EL (cell line): Measurements from ENCODE around the gene C11orf65.

ENCODE experiments used
- DNase-seq: peaks from one replicate; pipeline ENCODE4 v3.0.0-alpha.2; 2016

Gene C11orf65, protein sequence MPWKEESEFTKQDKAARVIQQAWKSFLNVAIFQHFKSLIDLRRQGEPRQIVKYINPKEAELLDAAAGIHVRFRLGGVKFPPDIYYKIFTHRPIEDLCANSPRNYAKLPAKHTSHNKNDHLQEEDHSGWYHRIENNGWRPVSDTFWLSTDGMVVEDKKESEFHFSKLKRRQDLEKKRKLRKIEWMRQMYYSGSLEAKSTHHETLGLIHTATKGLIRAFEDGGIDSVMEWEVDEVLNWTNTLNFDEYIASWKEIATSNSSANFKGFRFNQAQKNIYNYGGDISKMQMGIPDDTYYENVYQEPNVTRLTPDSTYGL

DNA sequence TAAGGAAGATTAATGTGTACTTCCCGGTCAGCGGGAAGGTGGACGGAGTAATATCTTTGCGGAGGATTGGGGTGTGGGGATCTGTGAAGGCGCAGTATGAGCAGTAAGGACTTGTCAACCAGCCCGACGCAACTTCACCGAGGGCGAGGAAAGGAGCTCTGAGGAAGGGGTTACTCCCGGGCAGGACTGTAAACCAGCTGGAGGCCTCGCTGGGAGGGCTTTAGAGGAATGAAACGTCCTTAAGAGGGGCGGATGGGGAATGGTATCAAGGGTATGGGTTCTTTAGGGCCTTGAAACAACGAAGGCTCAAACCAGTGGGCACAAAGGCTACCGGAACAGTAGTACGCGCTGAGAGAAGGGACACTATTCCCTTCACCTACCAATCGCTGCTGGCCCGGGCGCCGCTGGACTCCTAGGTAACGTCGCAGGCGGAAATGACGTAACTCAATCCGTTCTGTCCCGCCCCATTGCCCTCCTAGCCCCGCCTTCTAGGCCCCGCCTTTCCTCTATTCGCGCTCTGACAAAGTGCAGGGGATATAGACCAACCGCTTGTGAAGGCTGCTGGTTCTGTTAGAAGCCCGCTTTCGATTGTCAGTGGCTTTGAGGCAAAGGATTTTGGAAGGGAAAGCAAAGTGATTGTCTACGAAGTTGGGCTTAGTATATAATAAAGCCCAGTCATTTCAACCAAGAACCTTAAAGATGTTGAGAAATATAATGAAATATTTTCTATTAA lies at the start of gene C11orf65:
Gene C11orf65 (minus strand): TSS at position 439 of the 733 bp plus-strand sequence. CDS start 5,970 bp downstream, outside the sequence.
- DNase-seq: peak; percentile 98

DNA sequence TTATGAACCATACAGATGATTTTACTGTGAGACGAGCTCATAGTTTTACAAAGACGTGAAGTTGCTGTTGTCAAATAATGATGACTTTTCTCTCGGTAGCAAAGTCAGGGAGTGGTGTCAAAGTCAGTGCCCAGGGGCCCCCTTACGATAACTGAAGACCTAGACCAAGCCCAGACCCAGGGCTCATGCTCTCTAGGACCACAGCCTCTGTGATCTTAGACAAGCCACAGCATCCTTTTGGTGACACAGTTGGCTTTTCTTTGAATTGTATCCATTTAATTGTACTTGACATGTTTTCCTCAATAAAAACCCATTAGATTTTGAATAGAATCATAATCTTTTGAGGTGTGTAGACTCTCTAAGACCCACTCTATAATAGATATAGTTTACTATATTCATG lies 48.8 kb upstream of the C11orf65 start:
- no peak for DNase-seq

DNA sequence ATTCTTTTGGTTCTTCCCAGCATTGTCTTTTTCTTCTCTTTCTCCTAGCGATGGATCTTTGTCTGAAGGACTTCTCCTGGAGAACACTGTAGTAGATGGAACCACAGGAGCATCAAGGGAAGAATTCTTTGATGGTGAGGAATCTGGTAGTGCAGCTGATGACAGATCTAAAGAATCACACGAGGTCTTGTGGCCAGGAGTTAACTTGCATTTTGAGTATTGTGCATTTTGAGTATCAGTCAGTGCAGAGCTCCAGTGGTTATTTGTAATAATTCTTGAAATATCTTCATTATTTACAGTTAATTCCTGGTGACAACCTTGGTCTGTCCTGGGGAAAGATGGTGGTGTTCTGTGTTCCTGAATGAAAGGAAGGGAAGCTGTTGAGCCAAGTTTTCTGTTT lies 45.4 kb upstream of the C11orf65 start:
- DNase-seq: no peak

GRCh38 chr11:108511851-108512474 lies 44.6 kb upstream of the C11orf65 start:
- DNase-seq: peak; percentile 81

DNA sequence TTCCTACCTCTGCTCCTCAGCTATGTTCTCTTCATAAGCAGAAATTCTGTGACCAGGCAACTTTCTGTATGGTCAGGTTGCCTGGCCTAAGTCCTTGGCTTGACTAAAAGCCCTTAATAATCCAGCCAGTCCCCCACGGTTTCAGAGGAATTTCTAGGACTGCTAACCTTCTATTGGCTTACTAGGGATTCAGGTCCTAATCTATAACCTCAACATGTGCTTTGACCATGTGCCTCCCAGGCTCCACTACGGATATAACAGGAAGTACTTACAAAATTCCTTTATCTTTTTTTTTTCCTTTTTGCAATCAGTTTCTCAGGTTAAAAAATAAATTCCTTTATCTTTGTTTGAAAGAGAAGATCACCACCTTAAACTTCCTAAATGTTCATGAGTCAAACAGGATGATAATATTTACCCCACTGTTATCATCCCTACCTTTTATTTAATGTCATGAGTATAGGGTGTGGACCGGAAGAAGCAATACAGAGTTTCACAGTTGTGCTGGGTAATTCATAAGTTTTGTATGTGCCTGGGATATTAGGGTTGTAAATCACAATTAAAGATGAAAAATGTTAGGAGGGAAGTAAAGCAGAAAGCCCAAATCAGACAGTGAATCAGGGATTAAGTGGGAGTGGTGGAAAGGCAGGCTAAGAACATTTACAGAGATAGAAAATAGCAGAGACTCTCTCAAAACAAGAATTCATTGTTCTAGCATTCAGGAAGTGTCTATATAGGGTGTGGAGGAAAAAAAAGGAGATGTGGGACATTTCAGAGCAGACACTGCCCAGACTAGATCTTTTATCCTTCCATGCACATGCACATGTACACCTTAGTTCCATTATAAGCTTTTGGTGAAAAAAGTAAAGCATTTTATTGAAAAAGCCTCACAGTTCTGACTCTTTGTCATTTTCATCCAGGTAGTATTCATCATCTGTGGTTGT lies 41.6 kb upstream of the C11orf65 start:
- no peak for DNase-seq

- DNase-seq: no peak
Measured at GRCh38 chr11:108501396-108501795, 34.1 kb upstream of the C11orf65 start.

DNA sequence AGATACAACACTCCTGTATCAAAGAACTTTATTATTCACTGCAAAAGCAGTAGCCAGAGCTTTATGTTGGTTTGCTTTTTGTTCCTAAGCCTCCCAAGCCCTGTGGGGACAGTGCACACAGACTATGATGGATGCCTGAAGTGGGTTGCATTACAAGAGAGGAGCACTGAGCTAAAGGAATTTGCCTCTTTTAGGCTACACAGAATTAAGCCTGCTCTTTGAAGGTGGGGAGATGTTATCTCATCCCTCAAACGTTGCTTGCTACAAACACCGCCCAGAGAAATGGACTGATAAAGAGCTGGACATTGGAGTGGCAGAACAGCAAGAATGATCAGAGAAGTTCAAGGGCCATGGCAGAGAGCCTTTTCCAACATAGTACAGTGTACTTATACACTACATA lies 33.4 kb upstream of the C11orf65 start:
- no peak for DNase-seq

DNA sequence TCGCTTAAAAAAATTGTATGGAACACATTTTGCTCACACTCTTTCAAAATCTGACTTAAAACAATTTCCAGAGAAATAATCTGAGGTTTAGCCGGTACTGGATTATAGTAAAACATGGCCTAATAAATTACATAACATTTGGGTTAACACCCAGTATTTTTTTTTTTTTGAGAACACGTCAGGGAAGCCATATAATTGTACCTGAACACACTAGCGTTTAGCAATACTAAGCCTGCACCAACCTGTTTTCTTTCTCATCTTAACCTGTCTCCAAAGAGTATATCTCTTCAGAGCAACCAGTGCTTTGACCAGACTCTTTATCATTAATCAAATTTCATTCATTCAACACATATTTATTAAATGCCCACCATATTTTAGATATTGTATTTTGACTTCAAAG lies 32.8 kb upstream of the C11orf65 start:
- DNase-seq: no peak

- DNase-seq: no peak
Measured at GRCh38 chr11:108498816-108499408, 31.6 kb upstream of the C11orf65 start.

GRCh38 chr11:108498046-108498815 lies 30.9 kb upstream of the C11orf65 start, which contains the start of gene POGLUT3:
Gene POGLUT3 (minus strand): TSS chr11:108498384. CDS start chr11:108498366, 18 bp downstream.
- peak; percentile 76 for DNase-seq

DNA sequence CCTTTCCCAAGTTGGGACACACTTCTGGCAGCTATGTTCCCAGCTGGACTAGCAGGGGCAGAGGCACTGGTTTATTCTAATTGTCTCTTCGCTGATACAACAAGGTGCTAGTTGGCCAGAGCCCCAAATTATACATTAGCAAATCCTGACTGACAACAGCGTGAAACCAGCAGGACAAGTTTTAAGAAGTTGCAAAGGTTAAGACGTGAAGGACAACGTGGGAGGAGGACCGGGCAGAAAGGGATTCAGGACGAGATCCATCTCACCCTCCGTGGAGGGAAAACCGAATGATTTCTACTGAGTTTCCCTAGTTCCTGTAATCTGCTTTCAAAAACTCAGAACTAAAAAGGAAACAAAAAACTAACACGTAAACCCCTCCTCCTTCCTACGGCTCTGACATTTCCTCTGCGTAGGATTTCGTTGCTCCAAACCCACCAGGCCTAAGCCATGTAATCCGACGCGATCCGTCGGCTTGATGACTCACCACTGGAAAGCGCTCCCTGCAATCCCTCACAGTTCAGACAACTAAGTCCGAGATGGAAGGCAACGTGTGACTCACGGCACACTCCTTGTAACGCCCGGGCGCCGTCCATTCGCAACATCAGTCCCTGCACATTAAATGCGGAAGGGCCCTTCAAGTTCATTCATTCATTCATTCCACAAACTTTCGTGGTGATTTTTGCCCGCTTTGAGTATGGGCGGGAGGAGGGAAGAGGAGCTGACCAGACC lies 30.2 kb upstream of the C11orf65 start:
- peak; percentile 99 for DNase-seq

GRCh38 chr11:108496643-108497256 lies 29.4 kb upstream of the C11orf65 start:
- DNase-seq: peak; percentile 38

GRCh38 chr11:108495326-108495725 lies 28.0 kb upstream of the C11orf65 start:
- DNase-seq: no peak

GRCh38 chr11:108494182-108494581 lies 26.9 kb upstream of the C11orf65 start:
- DNase-seq: no peak

GRCh38 chr11:108491936-108492335 lies 24.6 kb upstream of the C11orf65 start:
- no peak for DNase-seq

DNA sequence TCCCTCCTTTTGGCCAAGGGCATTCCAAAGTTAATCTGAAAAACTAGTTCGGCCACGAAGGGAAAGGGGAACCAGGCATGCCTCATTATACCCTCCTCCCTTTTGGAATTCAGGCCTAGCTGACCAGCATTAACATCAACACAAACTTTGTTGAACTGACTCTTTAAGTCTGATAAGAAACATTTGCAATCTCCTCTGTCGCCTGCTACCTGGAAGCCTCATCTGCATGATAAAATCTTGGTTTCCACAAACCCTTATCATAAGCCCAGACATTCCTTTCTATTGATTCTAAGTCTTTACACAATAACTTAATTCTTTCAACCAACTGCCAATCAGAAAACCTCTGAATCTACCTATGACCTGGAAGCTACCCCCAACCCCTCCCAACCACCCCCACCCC lies 19.5 kb upstream of the C11orf65 start:
- no peak for DNase-seq

- DNase-seq: no peak
Measured at GRCh38 chr11:108486331-108486730, 19.0 kb upstream of the C11orf65 start.

GRCh38 chr11:108483163-108483562 lies 15.8 kb upstream of the C11orf65 start:
- DNase-seq: peak; percentile 32

GRCh38 chr11:108474664-108475463 lies 7.5 kb upstream of the C11orf65 start:
- DNase-seq: no peak
